ENCODE data around the gene DLG5.

Gene DLG5

DNA sequence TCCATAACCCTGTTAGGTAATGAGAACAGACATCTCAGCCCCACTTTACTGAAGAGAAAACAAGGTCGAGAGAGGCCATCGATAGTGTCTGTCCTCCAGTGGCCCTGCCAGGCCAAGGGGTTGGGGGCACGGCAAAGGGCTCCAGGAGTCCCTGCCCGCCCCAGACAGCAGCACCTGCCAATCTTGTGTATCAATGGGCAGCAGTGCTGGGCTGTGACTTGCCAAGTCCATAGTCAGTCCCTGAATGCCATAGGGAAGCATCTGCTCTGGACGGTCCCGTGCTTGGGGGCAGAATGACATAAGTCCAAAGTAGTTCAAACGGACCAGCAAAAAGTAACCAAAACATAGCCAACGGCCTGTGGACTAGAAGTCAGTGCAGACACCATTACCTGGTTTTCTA lies 33.2 kb downstream of the DLG5 start:
- 91 to 92% methylated on average over 8 of the region's 8 CpGs for WGBS, 2 experiments
- H3K4me1 ChIP-seq (ENCODE audit: control insufficient read depth, insufficient read depth, low read length): peaks cover 34% of the 10 kb centered on the region
- no peaks in the 10 kb centered on the region for H3K27me3 ChIP-seq (ENCODE audit: control insufficient read depth, insufficient read depth, low read length, poor library complexity, severe bottlenecking)
- no peaks in the 10 kb centered on the region for H3K9me3 ChIP-seq (ENCODE audit: control insufficient read depth, low read length)
- no peak overlapping the region for H3K27ac ChIP-seq (ENCODE audit: insufficient read depth, low read depth, low read length, poor library complexity, severe bottlenecking)
- no peaks in the 10 kb centered on the region for H3K36me3 ChIP-seq (ENCODE audit: control insufficient read depth, insufficient read depth, low read length)
- no peak overlapping the region for H3K4me3 ChIP-seq (ENCODE audit: insufficient read depth, low read depth, low read length)

DNA sequence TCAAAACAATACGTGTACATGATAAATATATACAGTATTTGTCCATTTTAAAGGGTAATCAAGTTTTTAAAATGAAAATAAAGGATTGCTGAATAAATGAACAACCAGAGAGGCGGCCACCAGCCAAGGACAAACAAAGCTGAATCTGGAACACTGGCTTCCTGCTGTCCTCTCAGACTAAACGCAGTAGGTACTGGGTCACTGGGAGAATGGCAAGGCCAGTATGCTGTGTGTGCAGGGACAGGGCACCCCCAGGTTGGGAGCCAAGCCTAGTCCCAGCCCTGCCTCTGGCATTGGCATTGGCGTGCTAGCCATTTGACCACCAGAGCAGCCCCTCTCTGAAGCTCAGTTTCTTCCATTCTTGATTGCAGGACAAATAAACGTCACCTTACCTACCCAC lies 33.8 kb downstream of the DLG5 start:
- no peaks in the 10 kb centered on the region for H3K9me3 ChIP-seq (ENCODE audit: control insufficient read depth, low read length)
- H3K36me3 ChIP-seq (ENCODE audit: control insufficient read depth, insufficient read depth, low read length): no peaks in the 10 kb centered on the region
- no peak overlapping the region for H3K27ac ChIP-seq (ENCODE audit: insufficient read depth, low read depth, low read length, poor library complexity, severe bottlenecking)
- H3K4me1 ChIP-seq (ENCODE audit: control insufficient read depth, insufficient read depth, low read length): peaks cover 40% of the 10 kb centered on the region
- H3K4me3 ChIP-seq (ENCODE audit: insufficient read depth, low read depth, low read length): no peak overlapping the region
- no peaks in the 10 kb centered on the region for H3K27me3 ChIP-seq (ENCODE audit: control insufficient read depth, insufficient read depth, low read length, poor library complexity, severe bottlenecking)
- 84 to 87% methylated on average over 3 to 4 of the region's 5 CpGs for WGBS, 2 experiments

DNA sequence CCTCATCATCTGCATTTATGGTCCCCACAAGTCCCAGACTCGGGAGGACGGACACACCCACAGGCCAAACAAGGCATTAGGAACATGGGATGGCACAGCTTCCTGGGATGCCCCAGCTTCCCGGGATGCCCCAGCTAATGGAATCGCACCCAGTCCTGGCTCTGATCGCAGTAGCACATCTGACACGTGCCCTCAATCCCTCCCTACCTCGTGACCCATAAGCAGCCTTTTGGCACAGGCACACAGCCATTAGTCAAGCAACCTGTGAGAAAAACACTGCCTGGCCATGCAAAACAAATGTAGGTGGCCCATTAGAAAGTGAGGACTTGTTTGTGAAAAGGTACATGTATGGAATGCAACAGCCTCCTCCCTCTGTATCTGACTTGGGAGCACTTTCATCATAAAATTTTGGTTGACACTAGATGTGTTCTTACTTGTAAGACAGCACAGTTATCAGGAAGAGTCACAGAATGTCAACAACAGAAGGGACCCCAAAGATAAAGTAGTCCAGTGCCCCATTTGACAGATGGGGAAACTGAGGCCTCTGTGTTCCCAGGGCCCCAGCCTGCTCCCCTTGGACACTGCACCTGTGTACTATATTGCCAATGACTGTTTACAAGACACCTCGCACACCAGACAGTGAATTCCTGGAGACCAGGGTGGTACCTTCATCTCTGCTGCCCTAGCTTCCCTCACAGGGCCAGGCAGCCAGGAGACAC lies 34.4 kb downstream of the DLG5 start:
- Histone ChIP-seq H3K27me3 (ENCODE audit: control insufficient read depth, insufficient read depth, low read length, poor library complexity, severe bottlenecking) (no peaks in the 10 kb centered on the region), H3K9me3 (ENCODE audit: control insufficient read depth, low read length) (no peaks in the 10 kb centered on the region), H3K4me3 (ENCODE audit: insufficient read depth, low read depth, low read length) (no peak overlapping the region), H3K27ac (ENCODE audit: insufficient read depth, low read depth, low read length, poor library complexity, severe bottlenecking) (no peak overlapping the region), H3K4me1 (ENCODE audit: control insufficient read depth, insufficient read depth, low read length) (peaks cover 44% of the 10 kb centered on the region), H3K36me3 (ENCODE audit: control insufficient read depth, insufficient read depth, low read length) (no peaks in the 10 kb centered on the region)
- 78 to 87% methylated on average over 8 of the region's 8 CpGs for WGBS, 2 experiments

DNA sequence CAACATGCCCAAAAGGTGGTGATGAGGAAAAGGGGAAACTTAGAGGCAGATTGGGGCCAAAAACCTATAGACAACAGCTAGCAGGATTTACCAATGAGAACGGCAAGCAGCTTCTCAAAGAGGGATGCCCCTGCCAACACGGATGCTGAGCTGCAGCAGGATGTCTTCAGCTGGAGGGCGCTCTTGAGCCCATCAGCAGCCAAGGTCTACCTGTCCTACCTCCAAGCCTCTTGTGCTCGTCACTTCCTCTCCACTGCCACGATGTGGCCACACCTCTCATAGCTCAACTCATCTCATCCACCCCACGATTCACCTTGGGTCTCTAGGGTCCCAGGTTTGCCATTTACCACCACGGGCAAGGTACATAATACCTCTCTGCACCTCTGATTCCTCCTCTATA lies 36.5 kb downstream of the DLG5 start:
- H3K4me1 ChIP-seq (ENCODE audit: control insufficient read depth, insufficient read depth, low read length): peaks cover 49% of the 10 kb centered on the region

DNA sequence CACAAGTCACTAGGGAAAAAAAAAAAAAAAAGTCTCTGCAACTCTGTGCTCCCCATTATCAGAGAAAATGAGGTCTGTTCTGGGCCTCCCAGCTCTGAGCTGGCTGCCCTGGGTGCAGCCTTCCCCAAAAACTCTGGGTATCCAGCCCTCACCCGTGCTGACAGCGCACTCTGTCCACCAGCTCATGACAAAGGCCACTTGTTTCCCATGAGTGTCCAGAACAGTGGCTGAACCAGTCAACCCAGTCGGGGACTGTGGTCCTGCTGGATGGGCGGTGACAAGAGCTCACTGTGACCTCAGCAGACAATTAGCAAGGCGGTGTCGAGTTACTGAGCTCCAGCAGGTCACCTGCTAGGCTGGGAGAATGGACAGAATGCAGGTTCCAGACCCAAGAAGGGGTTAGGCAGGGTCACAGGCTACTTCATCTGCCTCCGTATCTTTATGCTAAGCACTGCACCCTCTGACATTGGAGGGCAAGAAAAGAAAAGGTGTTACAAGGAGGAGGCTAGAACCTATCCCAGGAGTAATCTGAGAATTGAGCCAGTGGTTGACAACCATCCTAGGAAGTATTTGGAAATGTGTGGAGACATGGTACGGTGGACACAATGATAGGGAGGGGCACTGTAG lies 37.2 kb downstream of the DLG5 start:
- WGBS, 2 experiments: 23 to 24% methylated on average over 8 of the region's 8 CpGs
- Histone ChIP-seq H3K27ac (ENCODE audit: insufficient read depth, low read depth, low read length, poor library complexity, severe bottlenecking) (no peak overlapping the region), H3K36me3 (ENCODE audit: control insufficient read depth, insufficient read depth, low read length) (no peaks in the 10 kb centered on the region), H3K4me1 (ENCODE audit: control insufficient read depth, insufficient read depth, low read length) (peaks cover 49% of the 10 kb centered on the region), H3K27me3 (ENCODE audit: control insufficient read depth, insufficient read depth, low read length, poor library complexity, severe bottlenecking) (no peaks in the 10 kb centered on the region), H3K4me3 (ENCODE audit: insufficient read depth, low read depth, low read length) (no peak overlapping the region), H3K9me3 (ENCODE audit: control insufficient read depth, low read length) (no peaks in the 10 kb centered on the region)

More for the DNA sequence above, 36.5 kb downstream of the DLG5 start:
- 76 to 80% methylated on average over 7 of the region's 7 CpGs for WGBS, 2 experiments
- H3K27ac ChIP-seq (ENCODE audit: insufficient read depth, low read depth, low read length, poor library complexity, severe bottlenecking): no peak overlapping the region
- no peak overlapping the region for H3K4me3 ChIP-seq (ENCODE audit: insufficient read depth, low read depth, low read length)
- no peaks in the 10 kb centered on the region for H3K36me3 ChIP-seq (ENCODE audit: control insufficient read depth, insufficient read depth, low read length)
- no peaks in the 10 kb centered on the region for H3K27me3 ChIP-seq (ENCODE audit: control insufficient read depth, insufficient read depth, low read length, poor library complexity, severe bottlenecking)
- H3K9me3 ChIP-seq (ENCODE audit: control insufficient read depth, low read length): no peaks in the 10 kb centered on the region

DNA sequence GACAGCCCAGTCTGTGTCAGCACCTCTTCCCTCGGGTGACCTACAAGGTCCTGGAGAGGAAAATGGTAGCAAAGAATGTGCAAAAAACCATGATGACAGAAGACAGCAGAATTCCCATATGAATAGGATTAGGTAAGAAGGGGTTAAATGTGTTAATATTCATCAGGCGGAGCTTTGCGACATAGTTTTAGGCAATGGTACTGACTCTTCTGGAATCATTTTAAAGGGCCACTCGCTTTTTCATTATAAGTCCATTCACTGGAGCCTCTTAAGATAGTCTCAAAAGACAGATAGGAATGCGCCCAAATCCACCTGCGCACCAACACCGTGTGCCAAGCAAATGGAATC lies 38.2 kb downstream of the DLG5 start:
- Histone ChIP-seq H3K36me3 (ENCODE audit: control insufficient read depth, insufficient read depth, low read length) (no peaks in the 10 kb centered on the region), H3K27ac (ENCODE audit: insufficient read depth, low read depth, low read length, poor library complexity, severe bottlenecking) (no peak overlapping the region), H3K27me3 (ENCODE audit: control insufficient read depth, insufficient read depth, low read length, poor library complexity, severe bottlenecking) (no peaks in the 10 kb centered on the region), H3K4me1 (ENCODE audit: control insufficient read depth, insufficient read depth, low read length) (peaks cover 49% of the 10 kb centered on the region), H3K4me3 (ENCODE audit: insufficient read depth, low read depth, low read length) (no peak overlapping the region), H3K9me3 (ENCODE audit: control insufficient read depth, low read length) (no peaks in the 10 kb centered on the region)
- WGBS, 2 experiments: 66 to 70% methylated on average over 7 of the region's 7 CpGs

DNA sequence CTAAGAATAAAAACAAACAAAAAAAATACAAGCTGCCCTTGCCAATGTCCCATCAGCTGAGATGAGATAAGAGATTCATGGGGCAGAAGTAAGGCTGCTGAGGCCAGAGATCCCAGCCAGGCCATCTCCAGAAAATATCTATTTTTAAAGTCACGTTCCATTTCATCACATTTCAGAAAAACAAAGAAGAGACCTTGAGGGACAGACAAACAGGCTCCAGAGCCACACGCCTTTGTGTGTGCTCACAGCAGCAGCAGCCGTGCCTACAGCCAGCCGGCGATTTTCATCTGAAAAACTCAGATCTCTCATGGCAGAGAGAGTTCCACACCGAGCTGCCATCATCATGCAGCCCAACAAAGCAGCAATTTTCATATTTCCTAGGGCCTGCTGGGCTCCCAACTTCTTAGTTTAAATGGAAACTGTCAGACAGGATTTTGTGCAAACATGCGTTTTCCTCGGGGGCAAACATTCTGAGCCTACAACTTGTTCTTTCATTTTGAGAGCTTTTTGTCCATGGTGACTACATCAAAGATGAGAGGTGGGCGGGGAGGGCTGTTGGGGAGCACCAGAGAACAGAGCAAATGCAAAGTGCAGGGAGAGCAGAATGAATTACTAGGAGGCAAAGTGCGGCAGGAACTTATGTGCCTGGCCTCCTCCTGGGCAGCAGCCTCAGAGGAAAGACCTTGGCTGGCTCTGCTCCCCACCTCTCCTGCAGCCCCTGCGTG lies 38.8 kb downstream of the DLG5 start:
- Histone ChIP-seq H3K27me3 (ENCODE audit: control insufficient read depth, insufficient read depth, low read length, poor library complexity, severe bottlenecking) (no peaks in the 10 kb centered on the region), H3K36me3 (ENCODE audit: control insufficient read depth, insufficient read depth, low read length) (no peaks in the 10 kb centered on the region), H3K4me3 (ENCODE audit: insufficient read depth, low read depth, low read length) (no peak overlapping the region), H3K9me3 (ENCODE audit: control insufficient read depth, low read length) (no peaks in the 10 kb centered on the region), H3K4me1 (ENCODE audit: control insufficient read depth, insufficient read depth, low read length) (peaks cover 52% of the 10 kb centered on the region), H3K27ac (ENCODE audit: insufficient read depth, low read depth, low read length, poor library complexity, severe bottlenecking) (peak overlapping the region; percentile 58)
- WGBS, 2 experiments: 23 to 33% methylated on average over 11 of the region's 11 CpGs

DNA sequence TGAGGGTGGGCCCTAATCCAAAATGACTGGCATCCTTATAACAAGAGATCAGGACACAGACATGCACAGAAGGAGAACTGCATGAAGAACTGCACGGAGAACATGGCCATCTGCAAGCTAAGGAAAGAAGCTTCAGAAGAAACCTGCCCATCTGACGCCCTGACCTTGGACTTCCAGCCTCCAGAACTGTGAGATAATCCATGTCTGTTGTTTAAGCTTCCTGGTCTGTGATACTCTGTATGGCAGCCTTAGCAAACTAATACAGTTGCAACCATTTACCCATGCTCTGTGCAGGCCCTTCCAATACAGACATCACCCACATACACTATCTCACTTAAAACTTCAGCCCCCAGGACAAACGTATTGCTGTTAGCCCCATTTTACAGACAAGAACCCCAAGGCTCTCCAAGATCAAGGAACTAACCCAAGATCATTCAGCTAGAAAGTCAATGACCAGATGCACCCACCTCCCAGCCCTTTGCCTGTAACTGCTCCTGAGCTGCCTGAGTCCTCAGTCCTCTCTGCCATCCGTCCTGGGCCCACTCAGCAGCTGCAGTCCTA lies 39.7 kb downstream of the DLG5 start:
- Histone ChIP-seq H3K4me3 (ENCODE audit: insufficient read depth, low read depth, low read length) (no peak overlapping the region), H3K9me3 (ENCODE audit: control insufficient read depth, low read length) (no peaks in the 10 kb centered on the region), H3K36me3 (ENCODE audit: control insufficient read depth, insufficient read depth, low read length) (no peaks in the 10 kb centered on the region), H3K27ac (ENCODE audit: insufficient read depth, low read depth, low read length, poor library complexity, severe bottlenecking) (no peak overlapping the region), H3K4me1 (ENCODE audit: control insufficient read depth, insufficient read depth, low read length) (peaks cover 46% of the 10 kb centered on the region), H3K27me3 (ENCODE audit: control insufficient read depth, insufficient read depth, low read length, poor library complexity, severe bottlenecking) (no peaks in the 10 kb centered on the region)
- 90 to 91% methylated on average over 4 of the region's 4 CpGs for WGBS, 2 experiments

DNA sequence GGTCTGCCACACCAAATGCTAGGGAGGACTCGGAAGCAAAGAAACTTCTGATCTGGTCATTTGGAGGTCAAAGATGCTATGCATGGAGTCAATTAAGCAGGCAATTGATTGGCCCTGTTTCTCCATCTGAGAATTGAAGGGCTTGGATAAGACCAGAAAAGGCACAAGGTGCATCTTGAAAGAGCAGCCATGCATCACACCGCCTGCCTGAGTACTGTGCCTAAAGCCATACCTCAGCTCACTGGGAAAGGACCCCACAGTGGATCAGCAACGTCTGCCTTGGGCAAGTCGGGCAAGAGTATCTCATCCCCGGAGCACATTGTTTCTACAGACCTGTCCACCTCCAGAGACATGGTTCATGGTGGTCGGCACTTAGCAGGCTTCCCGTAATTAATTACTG lies 42.4 kb downstream of the DLG5 start:
- H3K4me3 ChIP-seq (ENCODE audit: insufficient read depth, low read depth, low read length): no peak overlapping the region
- H3K27ac ChIP-seq (ENCODE audit: insufficient read depth, low read depth, low read length, poor library complexity, severe bottlenecking): no peak overlapping the region
- H3K27me3 ChIP-seq (ENCODE audit: control insufficient read depth, insufficient read depth, low read length, poor library complexity, severe bottlenecking): no peaks in the 10 kb centered on the region
- H3K36me3 ChIP-seq (ENCODE audit: control insufficient read depth, insufficient read depth, low read length): no peaks in the 10 kb centered on the region
- H3K4me1 ChIP-seq (ENCODE audit: control insufficient read depth, insufficient read depth, low read length): peaks cover 27% of the 10 kb centered on the region
- no peaks in the 10 kb centered on the region for H3K9me3 ChIP-seq (ENCODE audit: control insufficient read depth, low read length)
- 91 to 96% methylated on average over 7 of the region's 7 CpGs for WGBS, 2 experiments

DNA sequence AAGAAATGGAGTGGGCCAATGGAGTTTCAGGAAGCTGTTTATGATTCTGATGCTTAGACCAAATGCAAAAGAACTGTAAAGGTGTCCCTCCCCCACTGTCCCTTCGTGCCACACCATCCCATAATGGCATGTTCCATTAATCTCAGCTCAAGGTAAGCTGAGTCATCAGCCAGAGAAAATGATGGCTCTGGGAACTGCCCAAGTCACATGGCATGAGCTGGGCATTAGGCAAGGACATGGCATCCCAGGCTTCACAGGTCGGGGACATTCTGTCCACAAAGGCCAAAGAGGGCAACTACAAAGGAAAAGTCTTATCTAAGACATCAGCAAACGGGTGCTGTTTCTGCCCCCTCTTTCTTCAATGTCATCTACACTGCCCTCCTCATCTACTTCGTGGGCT lies 44.9 kb downstream of the DLG5 start:
- peaks cover 28% of the 10 kb centered on the region for H3K4me1 ChIP-seq (ENCODE audit: control insufficient read depth, insufficient read depth, low read length)
- no peaks in the 10 kb centered on the region for H3K27me3 ChIP-seq (ENCODE audit: control insufficient read depth, insufficient read depth, low read length, poor library complexity, severe bottlenecking)
- WGBS, 2 experiments: 92 to 93% methylated on average over 4 of the region's 4 CpGs
- H3K27ac ChIP-seq (ENCODE audit: insufficient read depth, low read depth, low read length, poor library complexity, severe bottlenecking): no peak overlapping the region
- H3K9me3 ChIP-seq (ENCODE audit: control insufficient read depth, low read length): no peaks in the 10 kb centered on the region
- no peak overlapping the region for H3K4me3 ChIP-seq (ENCODE audit: insufficient read depth, low read depth, low read length)
- H3K36me3 ChIP-seq (ENCODE audit: control insufficient read depth, insufficient read depth, low read length): no peaks in the 10 kb centered on the region
